ENCODE results near the gene TIMP3.
"Not testable (repeated sequence)": the region's sequence is repeated elsewhere in the genome, so short reads cannot be mapped to it uniquely, and the experiment has no call there.

Gene TIMP3

DNA sequence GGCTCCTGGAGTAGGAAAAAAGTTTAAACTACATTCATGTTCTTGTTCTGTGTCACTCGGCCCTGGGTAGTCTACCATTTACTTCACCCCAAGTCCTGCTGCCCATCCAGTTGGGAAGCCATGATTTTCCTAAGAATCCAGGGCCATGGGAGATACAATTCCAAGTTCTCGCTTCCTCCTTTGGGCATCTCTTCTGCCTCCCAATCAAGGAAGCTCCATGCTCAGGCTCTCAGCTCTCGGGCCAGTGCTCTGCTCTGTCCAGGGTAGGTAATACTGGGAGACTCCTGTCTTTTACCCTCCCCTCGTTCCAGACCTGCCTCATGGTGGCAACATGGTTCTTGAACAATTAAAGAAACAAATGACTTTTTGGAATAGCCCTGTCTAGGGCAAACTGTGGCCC is 60.6 kb downstream of the TIMP3 start:
- Histone ChIP-seq H3K4me3 (ENCODE audit: low read length) (no peak overlapping the region), H3K9ac (ENCODE audit: low read depth, low read length) (no peak overlapping the region), H3K4me1 (ENCODE audit: insufficient read depth, low read length) (no peaks in the 10 kb centered on the region), H3K9me3 (ENCODE audit: insufficient read depth, low read depth, low read length) (no peaks in the 10 kb centered on the region), H3K27me3 (ENCODE audit: insufficient read depth, low read length) (no peaks in the 10 kb centered on the region), H3K27ac (ENCODE audit: low read depth, low read length) (no peak overlapping the region), H3K36me3 (ENCODE audit: insufficient read depth, low read length) (peaks cover 74% of the 10 kb centered on the region)
- WGBS, result 92% methylated on average over 4 of the region's 4 CpGs

DNA sequence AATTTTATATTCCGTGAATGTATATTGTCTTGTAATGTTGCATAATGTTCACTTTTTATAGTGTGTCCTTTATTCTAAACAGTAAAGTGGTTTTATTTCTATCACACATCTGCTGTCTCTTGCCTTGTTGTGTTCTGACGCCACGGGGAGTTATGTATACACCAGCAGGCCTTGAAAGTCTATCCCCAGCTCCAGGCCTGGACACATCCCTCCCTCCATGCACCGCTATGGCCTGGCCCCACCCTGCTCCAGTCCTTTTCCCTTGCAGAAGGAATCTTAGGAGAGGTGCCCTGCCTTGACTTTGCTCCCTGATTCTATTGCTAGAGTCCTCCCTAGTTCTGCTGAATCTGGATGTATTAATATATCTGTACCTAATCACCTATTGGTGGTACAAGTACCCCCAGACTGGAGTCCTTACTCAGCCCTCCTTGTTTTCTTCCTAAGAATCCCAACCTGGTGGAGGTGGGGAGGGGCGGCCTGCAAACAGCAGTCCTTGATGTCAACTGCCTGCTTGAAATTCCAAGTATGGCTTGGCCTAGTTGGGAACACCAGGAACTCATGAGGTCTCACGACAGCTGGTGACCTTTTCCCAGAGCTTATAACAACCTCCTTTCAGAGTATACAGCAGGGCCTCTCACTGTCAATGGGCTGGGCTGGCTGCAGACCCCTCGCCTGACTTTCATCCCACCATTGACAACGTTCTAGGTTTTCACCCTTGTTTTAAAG is 61.6 kb downstream of the TIMP3 start:
- 90% methylated on average over 7 of the region's 8 CpGs for WGBS
- no peaks in the 10 kb centered on the region for H3K9me3 ChIP-seq (ENCODE audit: insufficient read depth, low read depth, low read length)
- H3K9ac ChIP-seq (ENCODE audit: low read depth, low read length), result no peak overlapping the region
- no peaks in the 10 kb centered on the region for H3K4me1 ChIP-seq (ENCODE audit: insufficient read depth, low read length)
- peaks cover 69% of the 10 kb centered on the region for H3K36me3 ChIP-seq (ENCODE audit: insufficient read depth, low read length)
- no peaks in the 10 kb centered on the region for H3K27me3 ChIP-seq (ENCODE audit: insufficient read depth, low read length)
- no peak overlapping the region for H3K27ac ChIP-seq (ENCODE audit: low read depth, low read length)
- no peak overlapping the region for H3K4me3 ChIP-seq (ENCODE audit: low read length)

DNA sequence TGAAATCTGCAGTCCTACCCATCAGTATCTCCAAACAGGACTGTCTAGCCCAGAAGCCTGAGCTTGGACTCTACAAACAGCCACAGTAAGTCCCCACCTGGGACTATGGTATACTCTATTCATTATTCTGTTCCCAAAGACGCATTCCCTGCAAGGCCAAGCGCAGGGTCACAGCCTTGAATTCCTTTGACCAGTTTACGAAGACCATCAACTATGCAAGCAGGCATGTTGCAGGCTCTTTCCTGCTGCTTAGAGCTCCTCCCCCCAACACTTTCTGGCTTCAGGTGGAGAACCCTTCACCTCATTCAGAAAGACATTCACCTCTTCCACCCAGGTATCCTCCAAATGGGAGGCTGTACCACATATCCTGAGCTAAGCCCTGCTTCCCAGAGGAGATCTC is 62.5 kb downstream of the TIMP3 start:
- H3K4me3 ChIP-seq (ENCODE audit: low read length), result no peak overlapping the region
- no peaks in the 10 kb centered on the region for H3K9me3 ChIP-seq (ENCODE audit: insufficient read depth, low read depth, low read length)
- H3K36me3 ChIP-seq (ENCODE audit: insufficient read depth, low read length), result peaks cover 71% of the 10 kb centered on the region
- no peak overlapping the region for H3K9ac ChIP-seq (ENCODE audit: low read depth, low read length)
- H3K27ac ChIP-seq (ENCODE audit: low read depth, low read length), result no peak overlapping the region
- H3K27me3 ChIP-seq (ENCODE audit: insufficient read depth, low read length), result no peaks in the 10 kb centered on the region
- WGBS, result 96% methylated on average over 3 of the region's 3 CpGs
- no peaks in the 10 kb centered on the region for H3K4me1 ChIP-seq (ENCODE audit: insufficient read depth, low read length)

DNA sequence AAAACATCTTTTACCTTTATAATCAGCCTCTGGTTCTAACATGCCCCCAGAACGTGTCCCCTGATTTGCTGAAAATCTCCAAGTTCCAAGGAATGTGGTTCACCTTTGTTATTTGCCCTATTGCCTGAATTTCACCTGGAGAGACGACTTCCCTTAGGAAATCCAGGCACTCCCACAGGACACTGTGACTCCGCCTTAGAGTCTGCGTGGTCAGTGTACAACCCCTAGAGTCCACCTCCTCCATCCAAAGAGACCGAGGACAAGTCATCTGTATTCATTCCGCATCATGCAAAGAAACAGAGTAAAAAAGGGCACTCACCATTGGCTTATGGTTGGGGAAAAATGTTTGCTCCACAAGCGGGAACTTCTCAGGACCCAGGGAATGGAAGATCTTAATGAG is 63.1 kb downstream of the TIMP3 start:
- Histone ChIP-seq H3K36me3 (ENCODE audit: insufficient read depth, low read length) (peaks cover 71% of the 10 kb centered on the region), H3K9ac (ENCODE audit: low read depth, low read length) (no peak overlapping the region), H3K4me3 (ENCODE audit: low read length) (no peak overlapping the region), H3K27ac (ENCODE audit: low read depth, low read length) (no peak overlapping the region), H3K4me1 (ENCODE audit: insufficient read depth, low read length) (no peaks in the 10 kb centered on the region), H3K27me3 (ENCODE audit: insufficient read depth, low read length) (no peaks in the 10 kb centered on the region), H3K9me3 (ENCODE audit: insufficient read depth, low read depth, low read length) (no peaks in the 10 kb centered on the region)
- WGBS, result 92% methylated on average over 7 of the region's 7 CpGs

DNA sequence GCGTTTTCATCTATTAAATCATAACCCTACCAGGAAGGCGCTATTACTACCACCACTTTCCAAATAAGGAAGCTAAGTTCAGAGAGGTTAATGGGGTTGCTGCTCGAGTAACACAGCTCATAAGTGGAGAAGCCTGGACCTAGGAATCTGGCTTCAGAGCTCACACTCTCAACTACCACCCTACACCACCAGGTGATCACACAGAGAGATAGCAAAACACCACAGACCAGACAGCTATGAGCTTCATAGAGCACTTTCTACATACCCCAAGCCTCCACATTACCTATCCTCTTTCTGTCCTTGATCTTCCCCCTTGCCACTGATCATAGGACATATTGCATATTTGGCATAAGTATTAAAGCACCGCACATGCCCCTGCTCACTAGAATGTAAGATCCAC is 65.4 kb downstream of the TIMP3 start:
- 95% methylated on average over 4 of the region's 4 CpGs for WGBS

DNA sequence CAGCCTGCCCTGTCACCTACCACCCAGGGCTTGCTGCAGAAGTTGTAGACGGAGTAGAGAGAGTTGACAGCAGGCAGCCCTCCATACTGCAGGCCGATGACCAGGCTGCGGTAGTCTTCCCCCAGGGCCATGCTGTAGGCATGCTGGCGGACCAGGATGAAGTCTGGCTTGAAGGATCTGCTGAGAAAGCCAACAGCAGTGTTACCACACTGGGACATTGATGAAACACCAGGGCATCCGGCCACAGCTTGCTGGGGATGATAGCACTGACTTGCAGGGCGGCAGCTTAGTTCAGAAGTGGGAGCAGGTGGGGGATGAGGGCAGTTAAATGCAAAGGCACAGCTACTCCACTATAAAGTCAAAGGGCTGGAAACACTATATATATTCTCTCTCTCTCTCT is 67.4 kb downstream of the TIMP3 start:
- H3K27me3 ChIP-seq (ENCODE audit: insufficient read depth, low read length), result no peaks in the 10 kb centered on the region
- 95% methylated on average over 6 of the region's 6 CpGs for WGBS
- no peaks in the 10 kb centered on the region for H3K4me1 ChIP-seq (ENCODE audit: insufficient read depth, low read length)
- H3K9me3 ChIP-seq (ENCODE audit: insufficient read depth, low read depth, low read length), result no peaks in the 10 kb centered on the region
- no peak overlapping the region for H3K4me3 ChIP-seq (ENCODE audit: low read length)
- H3K36me3 ChIP-seq (ENCODE audit: insufficient read depth, low read length), result peaks cover 31% of the 10 kb centered on the region; the same call in 1 of the 2 replicates
- no peak overlapping the region for H3K9ac ChIP-seq (ENCODE audit: low read depth, low read length)
- H3K27ac ChIP-seq (ENCODE audit: low read depth, low read length), result no peak overlapping the region

More for the DNA sequence above, 65.4 kb downstream of the TIMP3 start:
- no peaks in the 10 kb centered on the region for H3K4me1 ChIP-seq (ENCODE audit: insufficient read depth, low read length)
- no peaks in the 10 kb centered on the region for H3K27me3 ChIP-seq (ENCODE audit: insufficient read depth, low read length)
- H3K36me3 ChIP-seq (ENCODE audit: insufficient read depth, low read length), result peaks cover 51% of the 10 kb centered on the region
- no peak overlapping the region for H3K4me3 ChIP-seq (ENCODE audit: low read length)
- H3K27ac ChIP-seq (ENCODE audit: low read depth, low read length), result no peak overlapping the region
- no peak overlapping the region for H3K9ac ChIP-seq (ENCODE audit: low read depth, low read length)
- no peaks in the 10 kb centered on the region for H3K9me3 ChIP-seq (ENCODE audit: insufficient read depth, low read depth, low read length)

DNA sequence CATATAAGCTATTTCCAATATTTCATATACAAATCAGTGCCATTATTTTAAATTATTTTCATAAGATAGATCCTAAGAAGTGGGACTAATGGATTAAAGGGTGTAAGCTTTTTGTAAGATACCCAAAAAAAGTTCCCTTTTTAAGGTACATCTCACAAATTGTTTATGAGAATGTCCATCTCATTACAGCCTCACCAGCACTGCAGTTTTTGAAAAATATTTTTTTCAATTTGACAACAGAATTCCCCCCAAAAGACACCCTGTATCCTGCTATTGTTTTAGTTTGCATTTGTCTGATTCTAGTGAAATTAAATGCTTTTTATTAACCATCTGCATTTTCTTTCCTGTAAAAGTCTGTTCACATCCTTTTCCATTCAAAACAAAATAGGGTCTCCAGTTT is 69.0 kb downstream of the TIMP3 start:
- H3K9ac ChIP-seq (ENCODE audit: low read depth, low read length), result no peak overlapping the region
- no peaks in the 10 kb centered on the region for H3K27me3 ChIP-seq (ENCODE audit: insufficient read depth, low read length)
- no peaks in the 10 kb centered on the region for H3K9me3 ChIP-seq (ENCODE audit: insufficient read depth, low read depth, low read length)
- peaks cover 16% of the 10 kb centered on the region; the same call in 1 of the 2 replicates for H3K36me3 ChIP-seq (ENCODE audit: insufficient read depth, low read length)
- H3K27ac ChIP-seq (ENCODE audit: low read depth, low read length), result no peak overlapping the region
- H3K4me3 ChIP-seq (ENCODE audit: low read length), result no peak overlapping the region
- no peaks in the 10 kb centered on the region for H3K4me1 ChIP-seq (ENCODE audit: insufficient read depth, low read length)

DNA sequence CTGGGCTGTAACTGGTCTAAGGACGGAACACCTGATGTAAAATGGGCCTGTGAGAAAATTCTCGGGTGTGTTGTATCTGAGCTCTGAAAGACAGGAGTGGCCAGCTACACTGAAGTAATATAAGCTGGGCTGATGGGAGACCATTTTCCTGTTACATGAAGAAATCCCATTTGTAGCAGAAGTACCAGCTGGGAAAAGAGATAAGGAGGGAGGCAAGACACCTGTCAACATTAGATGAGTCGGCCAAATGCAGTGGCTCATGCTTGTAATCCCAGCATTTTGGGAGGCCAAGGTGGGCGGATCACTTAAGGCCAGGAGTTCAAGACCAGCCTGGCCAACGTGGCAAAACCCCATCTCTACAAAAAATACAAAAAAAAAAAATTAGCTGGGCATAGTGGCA is 72.1 kb downstream of the TIMP3 start:
- not testable (repeated sequence) for H3K4me1 ChIP-seq (ENCODE audit: insufficient read depth, low read length); H3K27me3 ChIP-seq (ENCODE audit: insufficient read depth, low read length); H3K9me3 ChIP-seq (ENCODE audit: insufficient read depth, low read depth, low read length); H3K36me3 ChIP-seq (ENCODE audit: insufficient read depth, low read length); H3K4me3 ChIP-seq (ENCODE audit: low read length); H3K9ac ChIP-seq (ENCODE audit: low read depth, low read length); H3K27ac ChIP-seq (ENCODE audit: low read depth, low read length)
- WGBS, result 89% methylated on average over 5 of the region's 5 CpGs

DNA sequence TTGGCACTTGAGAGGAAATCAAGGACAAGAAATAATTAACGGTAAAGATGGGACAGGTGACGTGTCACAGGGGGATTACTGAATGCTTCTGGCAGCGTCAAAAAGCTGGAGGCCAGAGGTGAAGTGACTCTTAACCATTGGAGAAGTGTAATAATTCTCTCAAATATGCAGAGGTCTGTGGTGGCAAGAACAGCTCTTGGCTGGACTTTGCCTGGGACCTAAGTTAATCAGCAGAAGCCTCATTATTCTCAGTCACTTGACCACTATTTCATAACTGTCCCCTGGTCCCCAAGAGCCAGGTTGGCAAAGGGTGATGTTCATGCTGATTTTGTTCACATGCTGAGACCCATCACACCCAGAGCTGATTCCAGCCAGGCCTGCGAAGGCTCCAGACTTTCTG is 72.9 kb downstream of the TIMP3 start:
- H3K4me3 ChIP-seq (ENCODE audit: low read length), result no peak overlapping the region
- WGBS, result 94% methylated on average over 4 of the region's 4 CpGs
- no peaks in the 10 kb centered on the region for H3K9me3 ChIP-seq (ENCODE audit: insufficient read depth, low read depth, low read length)
- H3K36me3 ChIP-seq (ENCODE audit: insufficient read depth, low read length), result no peaks in the 10 kb centered on the region; the same call in 1 of the 2 replicates
- no peak overlapping the region for H3K27ac ChIP-seq (ENCODE audit: low read depth, low read length)
- no peak overlapping the region for H3K9ac ChIP-seq (ENCODE audit: low read depth, low read length)
- no peaks in the 10 kb centered on the region for H3K27me3 ChIP-seq (ENCODE audit: insufficient read depth, low read length)
- no peaks in the 10 kb centered on the region for H3K4me1 ChIP-seq (ENCODE audit: insufficient read depth, low read length)

DNA sequence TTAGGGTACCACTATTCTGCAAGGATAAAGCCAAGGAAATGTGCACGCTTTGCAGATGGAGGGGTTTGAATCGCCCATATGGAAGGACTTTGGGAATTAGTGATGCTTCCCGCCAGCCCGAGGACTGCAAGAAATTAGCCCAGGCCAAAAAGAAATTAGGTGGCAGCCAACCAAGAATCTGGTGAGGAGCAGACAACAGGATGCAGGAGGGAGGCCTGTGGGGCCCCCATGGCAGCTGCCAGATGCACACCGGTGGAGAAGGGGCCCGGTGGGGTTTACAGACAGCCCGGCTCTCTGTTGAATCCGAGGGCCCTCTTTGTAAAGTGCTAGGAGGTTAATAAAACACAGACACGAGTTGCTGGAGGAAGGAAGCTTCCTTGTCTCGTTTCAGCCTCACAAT is 73.5 kb downstream of the TIMP3 start:
- H3K27ac ChIP-seq (ENCODE audit: low read depth, low read length), result no peak overlapping the region
- no peaks in the 10 kb centered on the region for H3K4me1 ChIP-seq (ENCODE audit: insufficient read depth, low read length)
- no peak overlapping the region for H3K4me3 ChIP-seq (ENCODE audit: low read length)
- no peak overlapping the region for H3K9ac ChIP-seq (ENCODE audit: low read depth, low read length)
- 95% methylated on average over 10 of the region's 10 CpGs for WGBS
- H3K27me3 ChIP-seq (ENCODE audit: insufficient read depth, low read length), result no peaks in the 10 kb centered on the region
- H3K36me3 ChIP-seq (ENCODE audit: insufficient read depth, low read length), result no peaks in the 10 kb centered on the region; the same call in 1 of the 2 replicates
- H3K9me3 ChIP-seq (ENCODE audit: insufficient read depth, low read depth, low read length), result no peaks in the 10 kb centered on the region

DNA sequence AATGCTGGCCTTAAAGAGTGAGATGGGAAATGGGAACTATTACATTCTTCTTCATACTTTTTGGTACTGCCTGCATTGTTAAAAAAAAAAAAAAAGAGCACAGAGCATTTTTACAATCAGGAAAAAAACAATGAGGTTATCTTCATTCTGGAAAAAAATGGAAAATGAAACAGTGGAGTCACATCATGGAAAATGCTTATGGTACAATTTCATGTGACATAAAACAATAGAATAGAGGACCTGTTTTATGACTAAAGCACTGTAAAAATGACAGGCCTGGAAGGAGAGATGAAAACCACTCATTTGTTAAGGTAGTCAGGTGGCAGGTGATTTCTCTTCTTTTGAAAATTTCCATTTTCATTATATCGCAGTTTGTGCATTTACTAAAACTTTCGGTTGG is 75.0 kb downstream of the TIMP3 start:
- H3K4me3 ChIP-seq (ENCODE audit: low read length), result no peak overlapping the region
- no peaks in the 10 kb centered on the region for H3K9me3 ChIP-seq (ENCODE audit: insufficient read depth, low read depth, low read length)
- no peaks in the 10 kb centered on the region; the same call in 1 of the 2 replicates for H3K36me3 ChIP-seq (ENCODE audit: insufficient read depth, low read length)
- H3K27me3 ChIP-seq (ENCODE audit: insufficient read depth, low read length), result no peaks in the 10 kb centered on the region
- H3K27ac ChIP-seq (ENCODE audit: low read depth, low read length), result no peak overlapping the region
- H3K9ac ChIP-seq (ENCODE audit: low read depth, low read length), result no peak overlapping the region
- H3K4me1 ChIP-seq (ENCODE audit: insufficient read depth, low read length), result no peaks in the 10 kb centered on the region
- WGBS, result 100% methylated on average over 2 of the region's 2 CpGs

DNA sequence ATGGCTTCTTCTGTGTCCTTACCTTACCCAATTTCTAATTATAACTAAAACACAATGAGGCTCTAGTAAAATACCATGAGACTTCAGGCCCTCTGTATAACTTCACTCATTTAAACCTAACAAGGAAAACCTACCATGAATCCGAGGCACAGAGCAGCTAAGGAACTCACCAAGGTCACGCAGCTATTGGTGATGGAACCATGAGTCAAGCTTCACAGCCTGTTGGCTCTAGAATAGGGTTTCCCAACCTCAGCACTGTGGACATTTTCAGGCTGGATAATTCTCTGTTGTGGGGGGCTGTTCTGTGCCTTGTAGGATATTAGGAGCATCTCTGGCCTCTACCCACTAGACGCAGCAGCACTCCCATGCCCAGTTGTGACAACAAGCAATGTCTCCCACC is 75.7 kb downstream of the TIMP3 start:
- no peaks in the 10 kb centered on the region for H3K4me1 ChIP-seq (ENCODE audit: insufficient read depth, low read length)
- no peak overlapping the region for H3K9ac ChIP-seq (ENCODE audit: low read depth, low read length)
- no peak overlapping the region for H3K27ac ChIP-seq (ENCODE audit: low read depth, low read length)
- no peaks in the 10 kb centered on the region for H3K9me3 ChIP-seq (ENCODE audit: insufficient read depth, low read depth, low read length)
- WGBS, result 94% methylated on average over 3 of the region's 3 CpGs
- H3K27me3 ChIP-seq (ENCODE audit: insufficient read depth, low read length), result no peaks in the 10 kb centered on the region
- no peak overlapping the region for H3K4me3 ChIP-seq (ENCODE audit: low read length)
- no peaks in the 10 kb centered on the region; the same call in 1 of the 2 replicates for H3K36me3 ChIP-seq (ENCODE audit: insufficient read depth, low read length)
